ENCODE results near the gene SLC4A1AP.

SLC4A1AP gene

GRCh38 chr2:27737676-27738348 lies 74.1 kb downstream of the SLC4A1AP start:
- H3K27me3 ChIP-seq (ENCODE audit: insufficient read depth, low read length), result no peaks in the 10 kb centered on the region
- no peak overlapping the region for H3K9ac ChIP-seq (ENCODE audit: low read depth, low read length)
- H3K4me3 ChIP-seq (ENCODE audit: low read length), result no peak overlapping the region
- H3K36me3 ChIP-seq (ENCODE audit: insufficient read depth, low read depth, low read length), result no peaks in the 10 kb centered on the region
- H3K4me1 ChIP-seq (ENCODE audit: insufficient read depth, low read length), result peaks cover 3% of the 10 kb centered on the region; the same call in 1 of the 2 replicates
- no peak overlapping the region for H3K27ac ChIP-seq (ENCODE audit: low read length)
- H3K9me3 ChIP-seq (ENCODE audit: insufficient read depth, low read depth, low read length), result no peaks in the 10 kb centered on the region

DNA sequence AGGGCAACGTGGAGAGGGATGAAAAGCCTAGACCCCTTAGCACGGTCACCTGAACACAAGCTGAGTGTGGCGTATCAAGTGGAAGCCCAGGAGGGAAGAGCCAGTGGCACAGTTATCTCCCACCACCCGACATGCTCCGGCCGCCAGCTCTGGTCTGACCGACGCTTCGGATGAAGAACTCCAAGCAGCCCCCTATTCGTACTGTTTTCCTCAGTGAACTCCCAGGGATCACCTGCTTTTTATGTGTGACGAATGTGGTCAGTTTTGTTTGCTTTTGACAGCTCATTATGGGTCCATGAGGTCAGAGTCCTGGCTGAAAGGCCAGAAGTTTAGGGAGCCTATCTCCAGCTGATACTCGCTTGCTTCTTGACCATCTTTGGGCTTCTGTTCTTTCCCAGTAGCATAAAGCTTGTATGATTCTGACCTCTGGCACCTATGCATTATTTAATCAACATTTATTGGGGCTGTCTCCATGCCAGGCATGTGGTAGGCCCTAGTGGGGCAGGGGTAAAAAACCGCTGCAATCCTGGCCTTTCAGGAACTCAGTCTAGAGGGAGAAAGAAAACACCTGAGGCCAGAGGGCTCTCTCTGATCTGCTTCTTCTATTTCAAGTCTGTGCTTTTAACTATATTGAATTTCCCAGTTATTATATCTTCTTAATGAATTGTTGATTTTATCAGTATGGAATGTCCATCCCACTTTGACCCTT lies 74.8 kb downstream of the SLC4A1AP start:
- H3K9ac ChIP-seq (ENCODE audit: low read depth, low read length), result no peak overlapping the region
- H3K27me3 ChIP-seq (ENCODE audit: insufficient read depth, low read length), result no peaks in the 10 kb centered on the region
- no peaks in the 10 kb centered on the region for H3K9me3 ChIP-seq (ENCODE audit: insufficient read depth, low read depth, low read length)
- peaks cover 3% of the 10 kb centered on the region; the same call in 1 of the 2 replicates for H3K4me1 ChIP-seq (ENCODE audit: insufficient read depth, low read length)
- H3K4me3 ChIP-seq (ENCODE audit: low read length), result no peak overlapping the region
- H3K27ac ChIP-seq (ENCODE audit: low read length), result no peak overlapping the region
- no peaks in the 10 kb centered on the region for H3K36me3 ChIP-seq (ENCODE audit: insufficient read depth, low read depth, low read length)

DNA sequence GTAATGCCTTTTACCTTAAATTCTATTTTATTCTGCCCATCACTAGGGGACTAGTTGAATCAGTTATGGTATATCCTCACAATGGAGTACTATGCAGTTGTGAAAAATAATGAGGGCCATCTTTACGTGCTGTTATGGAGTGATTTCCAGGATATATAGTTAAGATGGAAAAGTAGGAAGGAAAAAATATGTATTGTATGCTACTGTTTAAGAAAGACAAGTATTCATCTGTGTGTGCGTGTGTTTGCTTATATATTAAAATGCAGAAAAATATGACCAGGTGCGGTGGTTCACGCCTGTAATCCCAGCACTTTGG lies 75.3 kb downstream of the SLC4A1AP start:
- Histone ChIP-seq H3K9ac (ENCODE audit: low read depth, low read length) (no peak overlapping the region), H3K36me3 (ENCODE audit: insufficient read depth, low read depth, low read length) (no peaks in the 10 kb centered on the region), H3K4me3 (ENCODE audit: low read length) (no peak overlapping the region), H3K4me1 (ENCODE audit: insufficient read depth, low read length) (peaks cover 3% of the 10 kb centered on the region; the same call in 1 of the 2 replicates), H3K9me3 (ENCODE audit: insufficient read depth, low read depth, low read length) (no peaks in the 10 kb centered on the region), H3K27ac (ENCODE audit: low read length) (no peak overlapping the region), H3K27me3 (ENCODE audit: insufficient read depth, low read length) (no peaks in the 10 kb centered on the region)

- no peaks in the 10 kb centered on the region for H3K4me1 ChIP-seq (ENCODE audit: insufficient read depth, low read length)
- no peaks in the 10 kb centered on the region for H3K36me3 ChIP-seq (ENCODE audit: insufficient read depth, low read depth, low read length)
- no peak overlapping the region for H3K9ac ChIP-seq (ENCODE audit: low read depth, low read length)
- H3K4me3 ChIP-seq (ENCODE audit: low read length), result no peak overlapping the region
- no peak overlapping the region for H3K27ac ChIP-seq (ENCODE audit: low read length)
- no peaks in the 10 kb centered on the region for H3K27me3 ChIP-seq (ENCODE audit: insufficient read depth, low read length)
- H3K9me3 ChIP-seq (ENCODE audit: insufficient read depth, low read depth, low read length), result no peaks in the 10 kb centered on the region
Observed at GRCh38 chr2:27741673-27742072, 78.0 kb downstream of the SLC4A1AP start.

DNA sequence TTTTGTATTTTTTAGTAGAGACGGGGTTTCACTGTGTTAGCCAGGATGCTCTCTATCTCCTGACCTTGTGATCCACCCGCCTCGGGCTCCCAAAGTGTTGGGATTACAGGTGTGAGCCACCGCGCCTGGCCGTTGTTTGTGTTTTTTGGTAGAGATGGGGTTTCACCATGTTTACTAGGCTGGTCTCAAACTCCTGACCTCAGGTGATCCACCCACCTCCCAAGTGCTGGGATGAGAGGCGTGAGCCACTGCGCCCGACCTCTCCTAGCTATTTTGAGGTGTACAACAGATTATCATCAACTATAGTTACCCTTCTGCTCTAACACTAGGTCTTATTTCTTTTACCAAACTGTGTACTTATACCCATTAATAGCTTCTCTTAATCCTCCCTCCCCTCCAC lies 78.9 kb downstream of the SLC4A1AP start:
- H3K9ac ChIP-seq (ENCODE audit: low read depth, low read length), result no peak overlapping the region
- H3K4me1 ChIP-seq (ENCODE audit: insufficient read depth, low read length), result no peaks in the 10 kb centered on the region
- no peaks in the 10 kb centered on the region for H3K9me3 ChIP-seq (ENCODE audit: insufficient read depth, low read depth, low read length)
- no peaks in the 10 kb centered on the region for H3K36me3 ChIP-seq (ENCODE audit: insufficient read depth, low read depth, low read length)
- no peak overlapping the region for H3K27ac ChIP-seq (ENCODE audit: low read length)
- H3K4me3 ChIP-seq (ENCODE audit: low read length), result no peak overlapping the region
- no peaks in the 10 kb centered on the region for H3K27me3 ChIP-seq (ENCODE audit: insufficient read depth, low read length)

Measured in iPS-20b (cell line).